Left lung (tissue), 10 donors: ENCODE results near the gene DOK5. TPM values are rescaled to one million over a fixed set of nuclear protein-coding genes. Genes with fewer than 3 reads are reported as not detected.

Experiments
- ATAC-seq: fragments of 200-7000 bp; cut with Tn5 transposase; one replicate; pipeline ENCODE4 v1.9.1; 2020; ENCODE audit warnings: moderate library complexity
- DNase-seq, 4 donors: peaks; one replicate each; pipeline ENCODE4 v3.0.0-alpha.2; 2013 to 2020
- H3K27ac ChIP-seq, 2 donors: fragments of 200-600 bp; sonication (generic) in 1 of 2; one replicate each; pipeline versions ENCODE4 v1.5.0 to v1.8.0; 2020 to 2021
- H3K27me3 ChIP-seq, 2 donors: fragments of 200-600 bp; sonication (generic) in 1 of 2; one replicate each; pipeline versions ENCODE4 v1.5.0 to v1.8.0; 2020 to 2021
- H3K36me3 ChIP-seq, 2 donors: fragments of 200-600 bp; sonication (generic) in 1 of 2; one replicate each; pipeline versions ENCODE4 v1.5.0 to v1.8.0; 2020 to 2021
- H3K4me1 ChIP-seq, 2 donors: fragments of 200-600 bp; one replicate each; pipeline ENCODE4 v1.8.0; 2021
- H3K4me3 ChIP-seq, 2 donors: fragments of 200-600 bp; sonication (generic) in 1 of 2; one replicate each; pipeline versions ENCODE4 v1.5.0 to v1.8.0; 2020 to 2021; ENCODE audit warnings: mild to moderate bottlenecking in 1 of 2
- H3K9me3 ChIP-seq, 2 donors: fragments of 200-600 bp; sonication (generic) in 1 of 2; one replicate each; pipeline versions ENCODE4 v1.5.0 to v1.8.0; 2020 to 2021
- intact Hi-C, 2 donors: fragments of 100-400 bp; cut with DNase I; formaldehyde crosslinking; loops; one replicate each; pipeline versions ENCODE4 v1.11.2 to v1.14.2; 2022
- polyA plus RNA-seq, 6 donors: library from polyadenylated mRNA; unstranded; fragments of 120-200 nt; gene quantifications; one replicate each; pipeline ENCODE4 v1.2.1, GENCODE V29; 2013; ENCODE audit not compliant: insufficient read length in 6 of 6
- total RNA-seq, 2 donors: library from RNA; stranded (reverse); fragmentation: NEBNext Ultra II Directional; extraction: Animal tissue kit (Norgen Biotek cat#: 25700); gene quantifications; one replicate each; pipeline ENCODE4 v1.2.1, GENCODE V29; 2021
- TF ChIP-seq, protein P1 (sequence below), 2 donors: fragments of 200-600 bp; sonication (generic) in 1 of 2; IDR thresholded peaks; one replicate each; pipeline versions ENCODE4 v1.5.0 to v1.8.0; 2021; ENCODE audit warnings: antibody characterized with exemption in 2 of 2
- donor health status: DM: no; HTN: yes; CAD: no.
- donor health status: DM: no; HTN: no; CAD: no.

The DOK5 gene
- total and polyA plus RNA-seq, 8 donors: 0.92 to 3.6 (median 2.4) TPM

DNA sequence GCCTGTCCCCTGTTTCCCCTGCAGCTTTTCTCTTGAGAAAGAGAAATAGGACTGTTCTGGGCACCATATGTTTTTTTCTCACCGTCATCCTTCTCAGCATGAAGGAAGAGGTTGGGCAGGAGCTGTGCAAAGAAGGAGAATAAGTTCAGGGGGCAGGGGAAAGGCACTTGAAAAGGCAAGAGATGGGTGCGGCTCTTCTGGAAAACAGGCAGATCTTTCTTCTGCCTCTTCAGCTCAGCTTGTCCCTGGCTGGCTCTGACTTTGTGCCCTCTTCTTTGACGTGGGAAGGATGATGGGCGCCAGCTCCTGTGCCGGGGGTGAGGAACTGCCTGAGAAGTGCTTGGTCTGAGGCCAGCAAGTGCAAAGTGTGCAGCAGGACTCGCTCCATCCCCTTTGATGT lies 206.5 kb downstream of the DOK5 start:
- Histone ChIP-seq H3K27ac (no peak overlapping the region), H3K4me3 (no peak overlapping the region), H3K9me3 (no peaks in the 10 kb centered on the region), H3K4me1 (no peaks in the 10 kb centered on the region), H3K27me3 (peaks cover 0 to 37% of the 10 kb centered on the region in 2 donors), H3K36me3 (no peaks in the 10 kb centered on the region)
- ATAC-seq (no peak), DNase-seq (peak in 1 of 4 donors; percentile 4)
- TF ChIP-seq, protein P1, sequence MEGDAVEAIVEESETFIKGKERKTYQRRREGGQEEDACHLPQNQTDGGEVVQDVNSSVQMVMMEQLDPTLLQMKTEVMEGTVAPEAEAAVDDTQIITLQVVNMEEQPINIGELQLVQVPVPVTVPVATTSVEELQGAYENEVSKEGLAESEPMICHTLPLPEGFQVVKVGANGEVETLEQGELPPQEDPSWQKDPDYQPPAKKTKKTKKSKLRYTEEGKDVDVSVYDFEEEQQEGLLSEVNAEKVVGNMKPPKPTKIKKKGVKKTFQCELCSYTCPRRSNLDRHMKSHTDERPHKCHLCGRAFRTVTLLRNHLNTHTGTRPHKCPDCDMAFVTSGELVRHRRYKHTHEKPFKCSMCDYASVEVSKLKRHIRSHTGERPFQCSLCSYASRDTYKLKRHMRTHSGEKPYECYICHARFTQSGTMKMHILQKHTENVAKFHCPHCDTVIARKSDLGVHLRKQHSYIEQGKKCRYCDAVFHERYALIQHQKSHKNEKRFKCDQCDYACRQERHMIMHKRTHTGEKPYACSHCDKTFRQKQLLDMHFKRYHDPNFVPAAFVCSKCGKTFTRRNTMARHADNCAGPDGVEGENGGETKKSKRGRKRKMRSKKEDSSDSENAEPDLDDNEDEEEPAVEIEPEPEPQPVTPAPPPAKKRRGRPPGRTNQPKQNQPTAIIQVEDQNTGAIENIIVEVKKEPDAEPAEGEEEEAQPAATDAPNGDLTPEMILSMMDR (IDR thresholded peaks at IDR 0.05): no peak
- intact Hi-C loops: no loop called here

DNA sequence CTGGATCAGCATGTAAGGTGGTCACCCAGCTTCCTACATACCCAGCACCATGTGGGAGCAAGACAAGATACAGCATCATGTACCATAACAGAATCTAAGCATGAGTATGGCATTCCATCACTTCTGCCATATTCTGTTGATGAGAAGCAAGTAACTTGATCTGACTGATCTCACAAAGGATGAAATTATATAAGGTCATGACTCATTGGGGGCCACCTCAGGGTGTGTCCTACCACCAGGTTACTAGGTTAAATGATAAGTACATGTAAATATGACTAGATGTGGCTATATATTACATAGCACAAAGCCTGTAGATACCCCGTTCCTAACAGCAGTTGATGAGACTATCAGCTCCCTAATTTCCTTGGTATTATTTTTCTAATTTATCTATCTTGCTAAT lies 213.1 kb downstream of the DOK5 start:
- DNase-seq (no peak), ATAC-seq (no peak)
- Histone ChIP-seq H3K4me1 (no peaks in the 10 kb centered on the region), H3K27me3 (peaks cover 0 to 6% of the 10 kb centered on the region in 2 donors), H3K36me3 (no peaks in the 10 kb centered on the region), H3K9me3 (no peaks in the 10 kb centered on the region), H3K4me3 (no peak overlapping the region), H3K27ac (no peak overlapping the region)
- TF ChIP-seq, protein P1 (IDR thresholded peaks at IDR 0.05): no peak
- intact Hi-C loops: no loop called here

DNA sequence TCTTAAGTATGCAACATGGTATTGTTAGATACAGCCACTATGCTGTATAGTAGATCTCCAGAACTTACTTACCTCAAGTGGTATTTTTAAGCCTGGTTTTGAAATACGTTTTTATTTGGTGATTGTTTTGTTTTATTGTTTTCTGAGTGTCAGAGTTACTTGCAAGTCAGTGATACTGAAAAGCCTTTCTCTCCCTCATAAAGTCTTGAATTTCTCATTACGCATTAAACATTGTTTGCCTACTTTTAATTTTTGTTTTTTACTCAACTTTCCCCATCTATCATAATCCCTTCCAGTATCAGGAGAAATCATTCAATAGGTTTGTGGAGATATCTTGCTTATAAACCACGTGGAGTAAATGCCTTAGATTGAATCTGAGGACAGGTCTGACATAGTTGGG lies 214.9 kb downstream of the DOK5 start:
- intact Hi-C loops: no loop called here
- DNase-seq: no peak
- H3K4me1 ChIP-seq: no peaks in the 10 kb centered on the region
- no peak for ATAC-seq
- H3K36me3 ChIP-seq: no peaks in the 10 kb centered on the region
- H3K9me3 ChIP-seq: no peaks in the 10 kb centered on the region
- H3K27ac ChIP-seq: no peak overlapping the region
- no peak overlapping the region for H3K4me3 ChIP-seq
- peaks cover 0 to 3% of the 10 kb centered on the region in 2 donors for H3K27me3 ChIP-seq
- TF ChIP-seq, protein P1 (IDR thresholded peaks at IDR 0.05): no peak

DNA sequence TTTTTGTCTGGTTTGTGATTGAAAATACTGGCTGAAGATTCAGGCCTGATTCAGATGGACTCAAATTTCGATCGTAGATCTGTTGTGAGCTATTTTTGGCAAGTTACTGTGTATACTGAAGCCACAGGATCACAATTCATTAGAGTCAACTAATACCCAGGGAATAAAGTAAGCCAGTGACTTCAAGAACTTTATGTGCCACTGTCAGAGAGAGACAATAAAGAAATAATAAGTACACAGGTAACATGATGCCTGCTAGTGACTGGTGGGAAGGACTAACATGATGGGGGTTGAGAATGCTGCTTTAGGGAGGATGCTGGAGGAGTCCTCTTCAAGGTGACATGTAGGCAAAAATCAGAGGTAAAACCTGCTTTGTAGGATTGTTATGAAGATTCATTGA lies 215.9 kb downstream of the DOK5 start:
- intact Hi-C loops: no loop called here
- no peak for DNase-seq
- no peaks in the 10 kb centered on the region for H3K36me3 ChIP-seq
- ATAC-seq: no peak
- H3K4me3 ChIP-seq: no peak overlapping the region
- H3K27me3 ChIP-seq: no peaks in the 10 kb centered on the region
- no peaks in the 10 kb centered on the region for H3K9me3 ChIP-seq
- no peaks in the 10 kb centered on the region for H3K4me1 ChIP-seq
- H3K27ac ChIP-seq: no peak overlapping the region
- TF ChIP-seq, protein P1 (IDR thresholded peaks at IDR 0.05): no peak

DNA sequence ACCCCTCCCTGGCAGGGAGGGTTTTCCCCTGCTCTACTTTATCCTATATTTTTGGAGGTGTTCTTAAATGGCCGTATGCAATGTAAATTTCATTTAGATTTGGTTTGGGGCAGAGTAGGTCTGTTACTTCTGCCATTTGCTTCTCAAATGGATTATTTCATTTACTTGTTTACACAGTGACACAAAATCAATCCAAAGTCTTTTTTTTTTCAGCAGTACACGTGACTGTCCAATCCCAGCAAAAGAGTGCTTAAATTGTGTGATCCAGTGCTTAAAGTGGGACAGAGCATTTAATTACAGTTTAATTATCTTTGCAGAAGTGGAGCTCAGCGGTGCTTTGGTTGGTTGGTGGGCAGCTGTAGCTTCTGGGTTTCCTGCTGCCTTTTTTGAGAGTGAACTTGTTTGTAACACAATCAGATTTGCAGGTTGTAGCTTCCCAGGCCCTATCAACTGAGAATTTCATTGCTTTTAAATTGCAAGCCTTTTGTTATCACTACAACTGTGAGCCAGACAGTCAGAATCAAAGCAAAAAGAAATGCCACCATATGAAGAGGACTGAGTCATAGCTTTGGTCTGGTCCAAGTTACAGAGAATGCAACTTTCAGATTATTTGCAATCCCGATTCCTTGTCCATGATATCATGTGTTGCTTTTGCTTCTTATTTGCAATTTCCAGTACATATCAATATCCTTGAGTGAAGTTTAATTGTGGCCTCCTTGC lies 216.9 kb downstream of the DOK5 start:
- Histone ChIP-seq H3K4me1 (no peaks in the 10 kb centered on the region), H3K36me3 (no peaks in the 10 kb centered on the region), H3K9me3 (no peaks in the 10 kb centered on the region), H3K27ac (no peak overlapping the region), H3K27me3 (no peaks in the 10 kb centered on the region), H3K4me3 (no peak overlapping the region)
- no peak for ATAC-seq
- TF ChIP-seq, protein P1 (IDR thresholded peaks at IDR 0.05): no peak
- DNase-seq: no peak
- intact Hi-C loops: no loop called here
